Effector memory CD4-positive, alpha-beta T cell (primary cell): ENCODE data around the gene PAFAH1B1.

Source experiments
- DNase-seq, 3 donors: peaks; one replicate each; pipeline ENCODE4 v3.0.0-alpha.2; 2020
- H3K27ac ChIP-seq: 2 replicates; pipeline ENCODE4 v1.7.0; 2013; ENCODE audit warnings: mild to moderate bottlenecking, low read length, moderate library complexity; ENCODE audit not compliant: insufficient read depth, poor library complexity, severe bottlenecking
- H3K27me3 ChIP-seq: replicated peaks from 2 replicates; pipeline ENCODE4 v1.7.0; 2013; ENCODE audit warnings: mild to moderate bottlenecking, low read length; ENCODE audit not compliant: insufficient read depth, control insufficient read depth, poor library complexity, severe bottlenecking
- H3K36me3 ChIP-seq: 2 replicates; pipeline ENCODE4 v1.7.0; 2013; ENCODE audit warnings: mild to moderate bottlenecking, low read length, moderate library complexity; ENCODE audit not compliant: control insufficient read depth, insufficient read depth
- H3K4me1 ChIP-seq: 2 replicates; pipeline ENCODE4 v1.7.0; 2013; ENCODE audit warnings: low read length, mild to moderate bottlenecking; ENCODE audit not compliant: control insufficient read depth, insufficient read depth, poor library complexity, severe bottlenecking
- H3K4me3 ChIP-seq: 2 replicates; pipeline ENCODE4 v1.7.0; 2013; ENCODE audit warnings: low read length, low read depth, mild to moderate bottlenecking; ENCODE audit not compliant: insufficient read depth, poor library complexity, severe bottlenecking
- H3K9me3 ChIP-seq: 2 replicates; pipeline ENCODE4 v1.7.0; 2013; ENCODE audit warnings: mild to moderate bottlenecking, low read length, moderate library complexity; ENCODE audit not compliant: control insufficient read depth

PAFAH1B1 gene

DNA sequence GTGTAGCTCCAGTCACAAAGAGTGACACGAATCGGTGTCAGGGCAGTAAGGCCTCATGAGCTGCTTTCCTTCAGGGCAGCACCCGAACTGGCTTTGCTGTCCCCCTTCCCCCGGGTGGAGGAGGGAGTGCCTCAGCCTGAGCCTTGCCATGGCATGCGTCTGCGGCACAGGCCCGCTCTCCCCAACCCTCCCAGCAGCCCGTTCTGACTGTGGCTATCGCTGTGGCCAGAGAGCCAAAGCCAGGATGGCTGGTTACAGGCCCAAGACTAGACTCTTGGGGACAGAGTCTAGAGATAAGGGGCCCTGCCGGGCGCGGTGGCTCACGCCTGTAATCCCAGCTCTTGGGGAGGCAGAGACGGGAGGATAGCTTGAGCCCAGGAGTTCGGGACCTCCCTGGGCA is 92.2 kb downstream of the PAFAH1B1 start:
- no peaks in the 10 kb centered on the region for H3K9me3 ChIP-seq
- H3K4me1 ChIP-seq, result peaks cover 2% of the 10 kb centered on the region
- H3K36me3 ChIP-seq, result peaks cover 27% of the 10 kb centered on the region
- no peak overlapping the region for H3K27ac ChIP-seq
- no peak overlapping the region for H3K4me3 ChIP-seq
- H3K27me3 ChIP-seq, result no peaks in the 10 kb centered on the region
- no peak for DNase-seq

- Histone ChIP-seq H3K27me3 (no peaks in the 10 kb centered on the region), H3K4me1 (peaks cover 2% of the 10 kb centered on the region), H3K36me3 (peaks cover 18% of the 10 kb centered on the region), H3K27ac (no peak overlapping the region), H3K4me3 (no peak overlapping the region), H3K9me3 (no peaks in the 10 kb centered on the region)
- no peak for DNase-seq
Observed at GRCh38 chr17:2687074-2687418, 93.6 kb downstream of the PAFAH1B1 start.

- Histone ChIP-seq H3K36me3 (peaks cover 17% of the 10 kb centered on the region), H3K4me3 (no peak overlapping the region), H3K27ac (no peak overlapping the region), H3K27me3 (no peaks in the 10 kb centered on the region), H3K9me3 (no peaks in the 10 kb centered on the region), H3K4me1 (peaks cover 2% of the 10 kb centered on the region)
- no peak for DNase-seq
Observed at GRCh38 chr17:2688351-2689342, 95.2 kb downstream of the PAFAH1B1 start.

- H3K9me3 ChIP-seq, result no peaks in the 10 kb centered on the region
- peaks cover 2% of the 10 kb centered on the region for H3K4me1 ChIP-seq
- DNase-seq, result no peak
- no peaks in the 10 kb centered on the region for H3K27me3 ChIP-seq
- H3K36me3 ChIP-seq, result peaks cover 16% of the 10 kb centered on the region
- H3K27ac ChIP-seq, result no peak overlapping the region
- no peak overlapping the region for H3K4me3 ChIP-seq
Observed at GRCh38 chr17:2689411-2690164, 96.1 kb downstream of the PAFAH1B1 start.

- DNase-seq, result no peak
- no peaks in the 10 kb centered on the region for H3K9me3 ChIP-seq
- no peak overlapping the region for H3K4me3 ChIP-seq
- peaks cover 2% of the 10 kb centered on the region for H3K4me1 ChIP-seq
- no peaks in the 10 kb centered on the region for H3K27me3 ChIP-seq
- no peak overlapping the region for H3K27ac ChIP-seq
- peaks cover 22% of the 10 kb centered on the region for H3K36me3 ChIP-seq
Observed at GRCh38 chr17:2690165-2691068, 97.0 kb downstream of the PAFAH1B1 start.

DNA sequence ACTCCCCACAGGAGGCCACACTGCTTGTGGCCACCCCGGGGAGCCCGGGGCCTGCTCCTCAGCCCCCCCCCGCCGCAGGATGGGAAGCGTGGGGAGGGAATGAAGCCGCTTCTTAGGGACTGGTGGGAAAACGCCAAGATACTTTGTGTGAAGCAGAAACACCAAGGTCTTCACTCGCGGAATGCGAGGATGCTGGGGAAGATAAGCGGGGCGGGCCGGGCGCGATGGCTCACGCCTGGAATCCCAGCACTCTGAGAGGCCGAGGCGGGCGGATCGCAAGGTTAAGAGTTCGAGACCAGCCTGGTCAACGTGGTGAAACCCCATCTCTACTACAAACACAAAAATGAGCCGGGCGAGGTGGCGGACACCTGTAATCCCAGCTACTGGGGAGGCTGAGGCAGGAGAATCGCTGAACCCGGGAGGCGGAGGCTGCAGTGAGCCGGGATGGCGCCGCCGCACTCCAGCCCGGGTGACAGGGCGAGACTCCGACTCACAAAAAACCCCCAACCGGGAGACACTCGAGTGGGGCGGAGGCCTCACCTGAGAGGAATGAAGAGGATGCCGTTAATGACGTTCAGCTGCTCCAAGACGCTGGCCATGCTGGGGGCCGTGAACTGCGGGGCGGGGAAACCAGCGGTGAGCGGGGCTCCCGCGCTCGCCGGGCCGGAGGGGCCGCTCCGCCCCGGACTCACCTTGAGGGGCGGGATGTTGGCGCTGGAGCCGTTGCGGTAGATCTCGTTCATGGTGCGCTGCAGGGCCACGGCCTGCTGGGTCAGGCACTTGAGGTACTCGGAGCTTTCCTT is 97.8 kb downstream of the PAFAH1B1 start:
- Histone ChIP-seq H3K27me3 (no peaks in the 10 kb centered on the region), H3K4me3 (no peak overlapping the region), H3K4me1 (peaks cover 2% of the 10 kb centered on the region), H3K27ac (no peak overlapping the region), H3K9me3 (no peaks in the 10 kb centered on the region), H3K36me3 (peaks cover 30% of the 10 kb centered on the region)
- DNase-seq, result no peak

DNA sequence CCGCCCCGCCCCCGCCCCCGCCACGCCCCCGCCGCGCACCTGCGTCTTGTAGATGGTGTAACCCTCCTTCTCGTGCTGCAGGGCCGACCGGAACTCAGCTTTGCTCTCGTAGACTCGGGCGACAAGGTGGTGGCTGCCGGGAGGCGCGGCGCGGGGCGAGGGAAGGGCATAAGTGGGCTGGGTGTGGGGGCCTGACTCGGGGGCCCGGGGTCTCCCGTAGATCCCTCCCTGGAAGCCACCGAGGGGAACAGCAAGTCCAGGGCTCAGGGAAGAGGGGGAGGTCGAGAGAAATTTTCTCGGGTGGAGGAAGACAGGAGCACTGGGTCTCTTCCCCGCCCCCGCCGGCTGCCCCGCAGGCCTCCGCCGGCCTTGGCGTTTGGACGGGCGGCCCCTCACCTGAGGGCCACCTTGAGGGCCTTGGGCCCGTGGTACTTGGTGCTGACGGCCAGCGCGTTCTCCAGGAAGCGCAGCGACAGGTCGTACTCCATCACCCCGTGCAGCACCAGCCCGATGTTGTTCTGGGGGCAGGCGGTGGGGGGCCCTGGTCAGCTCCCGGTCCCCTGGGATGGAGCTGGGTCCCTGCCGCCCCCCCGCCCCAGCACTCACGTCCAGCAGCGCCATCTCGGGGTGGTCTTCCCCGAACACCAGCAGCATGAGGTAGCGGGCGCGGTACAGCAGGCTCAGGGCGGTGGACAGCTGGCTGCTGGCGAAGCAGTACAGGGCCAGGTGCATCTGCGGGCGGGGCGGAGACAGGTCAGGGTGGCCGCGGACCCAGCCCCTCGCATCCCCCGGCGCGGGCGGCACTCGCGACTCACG is 98.7 kb downstream of the PAFAH1B1 start:
- Histone ChIP-seq H3K27me3 (no peaks in the 10 kb centered on the region), H3K9me3 (no peaks in the 10 kb centered on the region), H3K27ac (no peak overlapping the region), H3K36me3 (peaks cover 36% of the 10 kb centered on the region), H3K4me1 (peaks cover 2% of the 10 kb centered on the region), H3K4me3 (no peak overlapping the region)
- no peak for DNase-seq

- H3K27ac ChIP-seq, result no peak overlapping the region
- H3K27me3 ChIP-seq, result no peaks in the 10 kb centered on the region
- no peak for DNase-seq
- no peaks in the 10 kb centered on the region for H3K9me3 ChIP-seq
- peaks cover 2% of the 10 kb centered on the region for H3K4me1 ChIP-seq
- no peak overlapping the region for H3K4me3 ChIP-seq
- peaks cover 41% of the 10 kb centered on the region for H3K36me3 ChIP-seq
Observed at GRCh38 chr17:2692781-2693135, 99.3 kb downstream of the PAFAH1B1 start.
